C4-2B (cell line): ENCODE data around the gene SCART1.

Experiments used
- ZFX ChIP-seq: fragments of 450-650 bp; IDR thresholded peaks from 2 replicates; pipeline ENCODE4 v1.6.1; 2017
- TF ChIP-seq, protein P1 (sequence below): fragments of 450-650 bp; conservative IDR thresholded peaks from 2 replicates; pipeline ENCODE4 v1.5.1; 2017; ENCODE audit warnings: mild to moderate bottlenecking

DNA sequence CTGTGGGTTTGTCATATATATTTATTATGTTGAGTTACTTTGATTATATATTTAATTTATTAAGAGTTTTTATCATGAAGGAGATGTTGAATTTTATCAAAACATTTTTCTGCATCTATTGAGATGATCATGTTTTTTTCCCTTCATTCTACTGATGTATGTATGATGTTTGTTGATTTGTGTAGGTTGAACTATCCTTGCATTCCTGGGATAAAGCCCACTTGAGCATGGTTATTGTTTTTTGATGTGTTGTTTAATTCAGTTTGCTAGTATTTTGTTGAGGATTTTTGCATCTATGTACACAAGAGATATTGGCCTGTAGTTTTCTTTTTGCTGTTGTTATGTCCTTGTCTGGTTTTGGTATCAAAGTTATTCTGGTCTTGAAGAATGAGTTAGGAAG, 31.1 kb downstream of the SCART1 start:
- TF ChIP-seq, protein P1, sequence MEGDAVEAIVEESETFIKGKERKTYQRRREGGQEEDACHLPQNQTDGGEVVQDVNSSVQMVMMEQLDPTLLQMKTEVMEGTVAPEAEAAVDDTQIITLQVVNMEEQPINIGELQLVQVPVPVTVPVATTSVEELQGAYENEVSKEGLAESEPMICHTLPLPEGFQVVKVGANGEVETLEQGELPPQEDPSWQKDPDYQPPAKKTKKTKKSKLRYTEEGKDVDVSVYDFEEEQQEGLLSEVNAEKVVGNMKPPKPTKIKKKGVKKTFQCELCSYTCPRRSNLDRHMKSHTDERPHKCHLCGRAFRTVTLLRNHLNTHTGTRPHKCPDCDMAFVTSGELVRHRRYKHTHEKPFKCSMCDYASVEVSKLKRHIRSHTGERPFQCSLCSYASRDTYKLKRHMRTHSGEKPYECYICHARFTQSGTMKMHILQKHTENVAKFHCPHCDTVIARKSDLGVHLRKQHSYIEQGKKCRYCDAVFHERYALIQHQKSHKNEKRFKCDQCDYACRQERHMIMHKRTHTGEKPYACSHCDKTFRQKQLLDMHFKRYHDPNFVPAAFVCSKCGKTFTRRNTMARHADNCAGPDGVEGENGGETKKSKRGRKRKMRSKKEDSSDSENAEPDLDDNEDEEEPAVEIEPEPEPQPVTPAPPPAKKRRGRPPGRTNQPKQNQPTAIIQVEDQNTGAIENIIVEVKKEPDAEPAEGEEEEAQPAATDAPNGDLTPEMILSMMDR, result no peak
- TF ChIP-seq ZFX, result no peak
